Large intestine (tissue), 3 donors: Measurements from ENCODE around the gene NAB2. TPM values are rescaled to one million over a fixed set of nuclear protein-coding genes. Genes with fewer than 3 reads are reported as not detected.

Source experiments
- DNase-seq, 2 donors: peaks; one replicate each; pipeline versions ENCODE4 v3.0.0 to v3.0.0-alpha.2; 2013
- H3K27ac ChIP-seq: one replicate; pipeline ENCODE4 v1.5.1; 2013; ENCODE audit warnings: low read length
- H3K27me3 ChIP-seq: 2 replicates; pipeline ENCODE4 v1.6.1; 2013; ENCODE audit warnings: low read length; ENCODE audit not compliant: control insufficient read depth, insufficient read depth
- H3K36me3 ChIP-seq: 2 replicates; pipeline ENCODE4 v1.6.1; 2013; ENCODE audit warnings: low read length; ENCODE audit not compliant: control insufficient read depth, insufficient read depth
- H3K4me1 ChIP-seq: one replicate; pipeline ENCODE4 v1.6.1; 2013; ENCODE audit warnings: low read length; ENCODE audit not compliant: control insufficient read depth, insufficient read depth
- H3K4me3 ChIP-seq: one replicate; pipeline ENCODE4 v1.5.1; 2013; ENCODE audit warnings: low read length
- H3K9me3 ChIP-seq: one replicate; pipeline ENCODE4 v1.6.1; 2013; ENCODE audit warnings: mild to moderate bottlenecking, low read depth, low read length, moderate library complexity; ENCODE audit not compliant: control insufficient read depth
- WGBS: methylation state at CpG from one replicate; pipeline ENCODE4 v1.1.5; 2013; ENCODE audit warnings: low lambda C conversion rate; ENCODE audit not compliant: insufficient coverage; 5-methylcytosine and 5-hydroxymethylcytosine counted together
- polyA plus RNA-seq: library from polyadenylated mRNA; unstranded; fragments of 120-200 nt; gene quantifications from one replicate; pipeline ENCODE4 v1.2.1, GENCODE V29; 2013

NAB2 gene
- polyA plus RNA-seq, 1 donor = 26.8 TPM

GRCh38 chr12:57087010-57087690 lies 1.8 kb upstream of the NAB2 start:
- WGBS = no CpG with 5 or more reads among the region's 52 CpGs
- Histone ChIP-seq H3K36me3 (peaks cover 15% of the 10 kb centered on the region), H3K27ac (peak overlapping the region; percentile 92), H3K27me3 (no peaks in the 10 kb centered on the region), H3K4me3 (peak overlapping the region; percentile 76), H3K9me3 (no peaks in the 10 kb centered on the region), H3K4me1 (peaks cover 20% of the 10 kb centered on the region)
- peak; percentile 77 to 83 for DNase-seq

DNA sequence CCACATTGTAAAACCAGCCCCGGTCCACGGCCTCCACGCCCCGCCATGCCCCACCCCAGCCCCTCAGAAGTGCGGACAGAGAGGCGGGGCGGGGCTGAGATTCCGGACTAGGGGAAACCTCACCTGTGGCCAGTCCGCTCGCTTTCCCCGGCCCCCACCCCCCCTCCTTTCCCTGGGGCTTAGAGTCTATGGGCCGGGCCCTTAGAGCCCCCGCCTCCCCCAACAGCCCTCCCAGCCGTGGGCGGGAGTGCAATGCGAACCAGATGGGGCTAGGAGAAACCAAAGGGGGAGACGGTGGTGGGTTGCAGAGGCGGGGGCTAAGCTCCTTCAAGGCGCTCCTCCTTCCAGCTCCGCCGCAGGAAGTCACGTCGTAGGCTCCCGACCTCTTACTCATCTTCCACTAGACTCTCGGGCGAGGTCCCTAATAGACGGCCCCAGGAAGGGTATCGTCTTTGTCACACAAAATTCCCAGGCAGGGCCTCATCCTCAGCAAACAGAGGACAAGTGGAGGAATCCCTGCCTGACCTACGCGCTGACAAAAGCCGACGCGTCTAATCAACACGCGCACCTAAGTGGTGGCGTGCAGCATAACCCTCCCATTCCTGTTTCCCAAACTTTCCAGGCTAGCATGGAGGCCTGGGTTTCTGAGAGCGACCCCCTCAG lies 1.1 kb upstream of the NAB2 start:
- DNase-seq = peak; percentile 85 to 87
- Histone ChIP-seq H3K4me3 (peak overlapping the region; percentile 76), H3K27me3 (no peaks in the 10 kb centered on the region), H3K27ac (peak overlapping the region; percentile 92), H3K36me3 (peaks cover 21% of the 10 kb centered on the region), H3K4me1 (peaks cover 20% of the 10 kb centered on the region), H3K9me3 (no peaks in the 10 kb centered on the region)
- no CpG with 5 or more reads among the region's 37 CpGs for WGBS

DNA sequence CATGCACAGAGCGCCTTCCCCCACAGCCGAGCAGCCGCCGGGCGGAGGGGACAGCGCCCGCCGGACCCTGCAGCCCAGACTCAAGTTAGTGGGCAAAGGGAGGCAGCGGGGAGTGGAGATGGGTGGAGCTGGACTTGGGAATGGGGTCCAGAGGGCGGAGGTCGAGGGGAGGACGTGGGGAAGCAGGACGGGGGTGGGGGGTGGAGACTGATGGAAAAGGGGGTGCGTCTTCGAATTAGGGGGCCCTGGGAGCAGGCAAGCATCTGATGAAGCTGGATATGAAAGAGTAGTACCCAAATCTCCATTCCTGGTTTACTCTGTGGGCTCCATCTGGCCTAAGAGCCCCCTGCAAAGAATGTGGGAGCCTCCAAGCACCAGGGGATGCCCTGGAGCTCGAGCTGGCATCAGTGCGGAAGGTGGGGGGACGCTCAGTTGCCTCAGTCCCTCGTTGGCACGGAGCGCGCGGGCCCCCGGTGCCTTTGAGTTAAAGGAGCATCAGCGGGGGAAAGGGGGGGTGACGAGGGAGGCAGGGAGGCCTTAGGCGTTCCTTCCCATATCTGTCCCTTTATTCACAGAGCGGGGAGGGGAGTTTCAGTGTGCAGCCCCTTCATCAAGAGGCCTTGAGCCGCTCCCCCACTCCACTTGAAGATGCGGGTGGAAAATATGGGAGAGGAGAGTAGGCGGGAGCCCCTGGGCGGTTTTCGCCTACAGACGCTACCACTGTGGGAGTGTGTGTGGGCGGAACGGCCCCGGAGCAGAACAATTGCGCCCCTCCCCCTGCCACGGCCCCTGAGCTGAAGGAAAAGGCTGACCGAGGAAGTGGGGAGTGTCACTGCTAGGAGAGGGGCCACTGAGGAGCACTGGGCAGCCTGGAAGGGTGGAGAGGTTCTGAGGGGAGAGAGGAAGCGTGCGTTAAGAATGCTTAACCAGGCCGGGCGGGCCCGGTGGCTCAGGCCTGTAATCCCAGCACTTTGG lies 644 bp downstream of the NAB2 start:
- Histone ChIP-seq H3K27ac (peak overlapping the region; percentile 86), H3K27me3 (no peaks in the 10 kb centered on the region), H3K9me3 (no peaks in the 10 kb centered on the region), H3K36me3 (peaks cover 34% of the 10 kb centered on the region), H3K4me1 (peaks cover 24% of the 10 kb centered on the region), H3K4me3 (peak overlapping the region; percentile 80)
- no CpG with 5 or more reads among the region's 45 CpGs for WGBS
- DNase-seq = peak; percentile 61 to 79

DNA sequence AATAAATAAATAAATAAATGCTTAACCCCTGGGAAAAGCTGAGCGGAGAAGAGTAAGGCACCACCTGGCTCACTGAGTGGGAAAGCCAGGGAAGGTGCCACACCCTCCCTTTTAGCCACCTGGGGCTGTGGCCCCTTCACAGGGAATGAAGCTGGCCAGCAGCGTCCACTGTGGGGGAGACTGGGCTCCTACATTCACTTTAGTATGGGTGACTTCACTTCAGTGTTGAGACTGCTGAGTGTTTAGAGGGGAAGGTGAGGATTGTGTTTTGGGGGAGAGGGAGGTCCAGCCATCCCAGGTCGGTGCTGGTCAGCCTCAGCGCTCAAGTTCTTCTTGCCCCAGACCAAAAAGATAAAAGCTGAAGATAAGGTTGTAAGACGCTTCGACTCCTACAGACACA lies 1.6 kb downstream of the NAB2 start:
- Histone ChIP-seq H3K27me3 (no peaks in the 10 kb centered on the region), H3K36me3 (peaks cover 44% of the 10 kb centered on the region), H3K4me3 (peak overlapping the region; percentile 80), H3K27ac (no peak overlapping the region), H3K9me3 (no peaks in the 10 kb centered on the region), H3K4me1 (peaks cover 23% of the 10 kb centered on the region)
- WGBS = 67% methylated on average over 1 of the region's 6 CpGs
- no peak for DNase-seq

DNA sequence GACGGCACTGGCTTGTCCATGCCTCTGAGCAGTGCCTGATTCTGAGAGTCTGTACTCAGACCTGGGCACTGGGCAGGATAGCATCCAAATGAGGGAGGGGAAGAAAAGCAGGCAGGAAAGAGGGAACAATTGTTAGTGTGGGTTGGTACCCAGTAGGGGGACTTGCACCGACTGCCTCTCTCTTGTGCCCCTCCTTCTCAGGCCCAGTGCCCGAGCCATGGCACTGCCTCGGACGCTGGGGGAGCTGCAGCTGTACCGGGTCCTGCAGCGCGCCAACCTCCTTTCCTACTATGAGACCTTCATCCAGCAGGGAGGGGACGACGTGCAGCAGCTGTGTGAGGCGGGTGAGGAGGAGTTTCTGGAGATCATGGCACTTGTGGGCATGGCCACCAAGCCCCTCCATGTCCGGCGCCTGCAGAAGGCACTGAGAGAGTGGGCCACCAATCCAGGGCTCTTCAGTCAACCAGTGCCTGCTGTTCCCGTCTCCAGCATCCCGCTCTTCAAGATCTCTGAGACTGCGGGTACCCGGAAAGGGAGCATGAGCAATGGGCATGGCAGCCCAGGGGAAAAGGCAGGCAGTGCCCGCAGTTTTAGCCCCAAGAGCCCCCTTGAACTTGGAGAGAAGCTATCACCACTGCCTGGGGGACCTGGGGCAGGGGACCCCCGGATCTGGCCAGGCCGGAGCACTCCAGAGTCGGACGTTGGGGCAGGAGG lies 2.2 kb downstream of the NAB2 start:
- H3K4me1 ChIP-seq = peaks cover 22% of the 10 kb centered on the region
- H3K4me3 ChIP-seq = peak overlapping the region; percentile 80
- WGBS = no CpG with 5 or more reads among the region's 22 CpGs
- H3K27me3 ChIP-seq = no peaks in the 10 kb centered on the region
- no peak for DNase-seq
- H3K36me3 ChIP-seq = peaks cover 49% of the 10 kb centered on the region
- no peaks in the 10 kb centered on the region for H3K9me3 ChIP-seq
- no peak overlapping the region for H3K27ac ChIP-seq

DNA sequence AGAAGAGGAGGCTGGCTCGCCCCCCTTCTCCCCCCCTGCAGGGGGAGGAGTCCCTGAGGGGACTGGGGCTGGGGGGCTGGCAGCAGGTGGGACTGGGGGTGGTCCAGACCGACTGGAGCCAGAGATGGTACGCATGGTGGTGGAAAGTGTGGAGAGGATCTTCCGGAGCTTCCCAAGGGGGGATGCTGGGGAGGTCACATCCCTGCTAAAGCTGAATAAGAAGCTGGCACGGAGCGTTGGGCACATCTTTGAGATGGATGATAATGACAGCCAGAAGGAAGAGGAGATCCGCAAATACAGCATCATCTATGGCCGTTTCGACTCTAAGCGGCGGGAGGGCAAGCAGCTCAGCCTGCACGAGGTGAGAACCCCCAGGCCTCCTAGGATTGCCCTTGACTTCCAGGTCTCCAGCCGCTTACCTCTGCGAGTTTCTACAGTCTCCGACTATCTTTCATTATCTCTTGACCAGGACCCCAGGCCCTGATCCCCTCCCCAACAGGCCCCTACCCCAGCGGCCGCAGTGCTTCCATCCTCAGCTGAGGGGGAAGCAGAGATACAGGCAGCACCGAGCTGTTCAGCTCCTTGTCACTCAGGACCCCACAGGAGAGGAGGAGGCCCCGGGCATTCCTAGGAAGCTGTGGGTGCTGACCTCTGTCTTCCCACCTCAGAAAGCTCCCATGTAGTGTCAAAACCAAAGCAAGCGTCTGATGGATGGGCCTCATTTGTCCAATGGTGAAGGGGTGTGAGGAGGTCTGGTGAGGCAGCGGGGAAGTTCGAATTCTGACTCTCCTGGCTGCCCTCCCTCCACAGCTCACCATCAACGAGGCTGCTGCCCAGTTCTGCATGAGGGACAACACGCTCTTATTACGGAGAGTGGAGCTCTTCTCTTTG lies 3.0 kb downstream of the NAB2 start:
- no peaks in the 10 kb centered on the region for H3K27me3 ChIP-seq
- no peak for DNase-seq
- no peak overlapping the region for H3K4me3 ChIP-seq
- H3K36me3 ChIP-seq = peaks cover 57% of the 10 kb centered on the region
- 100% methylated on average over 2 of the region's 25 CpGs for WGBS
- peaks cover 22% of the 10 kb centered on the region for H3K4me1 ChIP-seq
- no peaks in the 10 kb centered on the region for H3K9me3 ChIP-seq
- no peak overlapping the region for H3K27ac ChIP-seq

DNA sequence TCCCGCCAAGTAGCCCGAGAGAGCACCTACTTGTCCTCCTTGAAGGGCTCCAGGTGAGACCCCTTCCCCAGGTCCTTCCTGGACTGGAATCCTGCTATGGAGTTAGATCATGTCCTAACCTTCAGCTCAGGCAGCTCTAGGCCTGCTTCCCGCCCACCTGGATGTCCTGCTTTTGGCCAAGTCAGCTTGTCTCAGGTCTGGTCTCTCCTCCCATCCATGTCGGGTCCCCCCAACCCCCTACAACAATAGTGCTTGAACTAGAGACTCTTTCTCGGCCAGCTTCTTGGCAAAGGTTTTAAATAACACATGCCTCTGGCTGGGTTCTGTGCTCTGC lies 3.6 kb downstream of the NAB2 start:
- H3K27me3 ChIP-seq = no peaks in the 10 kb centered on the region
- peaks cover 62% of the 10 kb centered on the region for H3K36me3 ChIP-seq
- no peak overlapping the region for H3K4me3 ChIP-seq
- DNase-seq = no peak
- H3K4me1 ChIP-seq = peaks cover 22% of the 10 kb centered on the region
- H3K27ac ChIP-seq = no peak overlapping the region
- no peaks in the 10 kb centered on the region for H3K9me3 ChIP-seq
- WGBS = 60% methylated on average over 1 of the region's 5 CpGs

GRCh38 chr12:57092876-57093414 lies 4.0 kb downstream of the NAB2 start:
- Histone ChIP-seq H3K36me3 (peaks cover 65% of the 10 kb centered on the region), H3K4me3 (no peak overlapping the region), H3K27ac (no peak overlapping the region), H3K9me3 (no peaks in the 10 kb centered on the region), H3K4me1 (peaks cover 20% of the 10 kb centered on the region), H3K27me3 (no peaks in the 10 kb centered on the region)
- no peak for DNase-seq
- WGBS = no CpG with 5 or more reads among the region's 4 CpGs

DNA sequence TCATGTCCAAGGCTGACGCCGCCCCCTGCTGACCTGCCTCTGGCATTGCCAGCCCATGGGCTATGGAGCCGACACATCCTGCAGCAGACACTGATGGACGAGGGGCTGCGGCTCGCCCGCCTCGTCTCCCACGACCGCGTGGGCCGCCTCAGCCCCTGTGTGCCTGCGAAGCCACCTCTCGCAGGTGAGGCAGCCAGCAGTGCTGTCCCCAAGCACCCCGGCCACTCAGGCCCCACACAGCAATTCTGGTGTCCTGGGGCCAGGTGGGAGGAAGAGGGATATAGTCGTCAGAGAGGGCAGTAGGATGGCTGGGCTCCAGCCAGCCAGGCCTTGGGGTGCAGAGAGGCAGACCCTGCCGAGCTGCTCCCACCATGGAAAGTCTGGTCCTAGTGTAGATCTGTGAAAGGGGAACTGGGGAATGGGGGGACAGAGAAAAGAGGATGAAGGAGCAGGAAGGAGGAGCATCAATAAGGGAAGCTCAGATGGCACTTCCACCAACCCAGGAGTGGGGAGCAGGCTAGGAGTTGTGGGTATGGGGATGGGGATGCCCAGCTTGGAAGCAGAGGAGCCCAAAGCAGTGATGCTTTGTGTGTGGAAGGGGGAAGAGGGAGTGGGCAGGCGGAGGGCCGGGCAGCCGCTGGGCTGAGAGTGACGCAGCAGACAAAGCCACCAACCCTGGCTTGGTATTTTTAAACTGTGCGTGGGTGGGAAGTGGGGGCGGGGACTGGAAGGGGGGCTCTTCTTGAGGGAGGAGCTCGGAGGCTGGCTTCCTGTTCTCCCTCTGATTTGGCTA lies 4.7 kb downstream of the NAB2 start:
- H3K27ac ChIP-seq = peak overlapping the region; percentile 35
- H3K9me3 ChIP-seq = no peaks in the 10 kb centered on the region
- H3K27me3 ChIP-seq = no peaks in the 10 kb centered on the region
- peak; percentile 37 to 44 for DNase-seq
- H3K4me1 ChIP-seq = peaks cover 15% of the 10 kb centered on the region
- H3K36me3 ChIP-seq = peaks cover 72% of the 10 kb centered on the region
- WGBS = no CpG with 5 or more reads among the region's 24 CpGs
- no peak overlapping the region for H3K4me3 ChIP-seq
